Suprapubic skin (tissue), 4 donors: ENCODE data around the gene PRR36. TPM values are rescaled to one million over a fixed set of nuclear protein-coding genes. Genes with fewer than 3 reads are reported as not detected.
"Not testable (repeated sequence)": the region's sequence is repeated elsewhere in the genome, so short reads cannot be mapped to it uniquely, and the experiment has no call there.

Source experiments
- DNase-seq, 2 donors: peaks; one replicate each; pipeline ENCODE4 v3.0.0-alpha.2; 2019; ENCODE audit warnings: low spot score in 2 of 2
- H3K27ac ChIP-seq: fragments of 200-600 bp; sonication (generic); one replicate; pipeline ENCODE4 v1.5.1; 2019
- H3K27me3 ChIP-seq: fragments of 200-600 bp; sonication (generic); one replicate; pipeline ENCODE4 v1.5.1; 2019
- H3K36me3 ChIP-seq: fragments of 200-600 bp; sonication (generic); one replicate; pipeline ENCODE4 v1.5.1; 2019
- H3K4me1 ChIP-seq: fragments of 200-600 bp; sonication (generic); one replicate; pipeline ENCODE4 v1.5.1; 2019
- H3K4me3 ChIP-seq: fragments of 200-600 bp; sonication (generic); one replicate; pipeline ENCODE4 v1.5.1; 2019; ENCODE audit warnings: mild to moderate bottlenecking
- H3K9me3 ChIP-seq: fragments of 200-600 bp; sonication (generic); one replicate; pipeline ENCODE4 v1.5.1; 2019
- CTCF ChIP-seq, 2 donors: fragments of 200-600 bp in 1 of 2; fragments of 450-650 bp in 1 of 2; sonication (generic) in 1 of 2; IDR thresholded peaks; one replicate each; pipeline ENCODE4 v1.5.1; 2016 to 2019; ENCODE audit warnings: antibody characterized with exemption in 2 of 2, mild to moderate bottlenecking in 1 of 2, moderate library complexity in 1 of 2
- EP300 ChIP-seq: sonication (generic); formaldehyde crosslinking; IDR thresholded peaks from one replicate; pipeline ENCODE4 v1.6.1; 2017; ENCODE audit warnings: antibody characterized with exemption
- POLR2A ChIP-seq, 2 donors: fragments of 450-650 bp; IDR thresholded peaks; one replicate each; pipeline ENCODE4 v1.6.1; 2017; ENCODE audit warnings: antibody characterized with exemption in 2 of 2, mild to moderate bottlenecking in 2 of 2, moderate library complexity in 2 of 2
- POLR2AphosphoS5 ChIP-seq, 3 donors: sonication (generic); formaldehyde crosslinking; IDR thresholded peaks; one replicate each; pipeline ENCODE4 v1.6.1; 2017; ENCODE audit warnings: antibody characterized with exemption in 3 of 3
- WGBS: methylation state at CpG from one replicate; pipeline ENCODE4 v1.1.5; 2018; 5-methylcytosine and 5-hydroxymethylcytosine counted together
- total RNA-seq, 4 donors: library from RNA; depleted of rRNA; stranded (reverse); fragments of >200 nt; gene quantifications; one replicate each; pipeline ENCODE4 v1.1.0, GENCODE V29; 2016

The PRR36 gene
- total RNA-seq, 4 donors from 2014 or later = 0.26 to 1.1 (median 0.74) TPM

DNA sequence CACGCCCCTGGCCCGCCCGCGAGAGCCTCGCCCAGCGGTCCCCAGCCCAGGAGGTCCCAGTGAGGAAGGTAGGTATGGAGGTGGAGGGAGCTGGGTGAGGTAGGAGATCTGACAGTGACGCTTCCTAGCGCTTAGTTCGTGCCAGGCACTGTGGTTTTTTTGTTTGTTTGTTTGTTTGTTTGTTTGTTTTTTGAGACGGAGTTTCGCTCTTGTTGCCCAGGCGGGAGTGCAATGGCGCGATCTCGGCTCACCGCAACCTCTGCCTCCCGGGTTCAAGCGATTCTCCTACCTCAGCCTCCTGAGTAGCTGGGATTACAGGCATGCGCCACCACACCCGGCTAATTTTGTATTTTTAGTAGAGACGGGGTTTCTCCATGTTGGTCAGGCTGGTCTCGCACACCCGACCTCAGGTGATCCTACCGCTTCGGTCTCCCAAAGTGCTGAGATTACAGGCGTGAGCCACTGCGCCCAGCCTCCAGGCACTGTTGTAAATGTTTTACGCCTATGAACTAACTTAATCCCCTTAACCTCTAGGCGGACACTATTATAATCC is 43.9 kb upstream of the PRR36 start:
- Histone ChIP-seq H3K36me3 (peaks cover 16% of the 10 kb centered on the region), H3K4me3 (peak overlapping the region; percentile 45), H3K27me3 (peaks cover 50% of the 10 kb centered on the region), H3K4me1 (peaks cover 68% of the 10 kb centered on the region)
- not testable (repeated sequence) for H3K9me3 ChIP-seq, H3K27ac ChIP-seq, DNase-seq
- WGBS = 32% methylated on average over 29 of the region's 29 CpGs
- peak in 1 of 2 donors; percentile 4 for TF ChIP-seq CTCF (IDR thresholded peaks at IDR 0.05)

- H3K4me3 ChIP-seq = peak overlapping the region; percentile 45
- TF ChIP-seq POLR2A (IDR thresholded peaks at IDR 0.05) = no peak
- peak; percentile 21 to 67 for TF ChIP-seq CTCF (IDR thresholded peaks at IDR 0.05)
- peaks cover 50% of the 10 kb centered on the region for H3K27me3 ChIP-seq
- no peak for DNase-seq
- H3K36me3 ChIP-seq = peaks cover 16% of the 10 kb centered on the region
- no peaks in the 10 kb centered on the region for H3K9me3 ChIP-seq
- H3K4me1 ChIP-seq = peaks cover 65% of the 10 kb centered on the region
- H3K27ac ChIP-seq = no peak overlapping the region
- under 1% methylated on average over 58 of the region's 71 CpGs for WGBS
These were observed 43.3 kb upstream of the PRR36 start for GRCh38 chr19:7917267-7918061.

DNA sequence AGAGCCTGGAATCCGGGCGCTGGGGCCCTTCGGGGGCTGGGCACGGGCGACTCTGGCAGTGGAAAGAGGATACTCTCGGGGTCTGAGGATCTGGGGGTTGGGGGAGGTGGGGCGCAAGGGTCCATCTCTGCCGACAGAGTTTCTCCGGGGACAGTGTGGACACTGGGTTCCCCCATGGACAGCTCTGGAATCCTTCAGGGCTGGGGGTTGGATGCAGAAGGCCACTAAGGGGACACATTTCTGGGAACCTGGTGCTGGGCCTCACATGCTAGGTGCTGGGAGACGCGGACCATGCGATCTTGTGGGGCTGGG is 42.7 kb upstream of the PRR36 start:
- TF ChIP-seq EP300 (no peak), CTCF (IDR thresholded peaks at IDR 0.05) (no peak), POLR2AphosphoS5 (IDR thresholded peaks at IDR 0.05) (no peak), POLR2A (IDR thresholded peaks at IDR 0.05) (no peak)
- peak in 1 of 2 donors; percentile 68 for DNase-seq
- H3K9me3 ChIP-seq = no peaks in the 10 kb centered on the region
- H3K4me3 ChIP-seq = peak overlapping the region; percentile 45
- H3K27me3 ChIP-seq = peaks cover 50% of the 10 kb centered on the region
- H3K27ac ChIP-seq = no peak overlapping the region
- H3K4me1 ChIP-seq = peaks cover 60% of the 10 kb centered on the region
- WGBS = no CpG with 5 or more reads among the region's 12 CpGs
- peaks cover 16% of the 10 kb centered on the region for H3K36me3 ChIP-seq

DNA sequence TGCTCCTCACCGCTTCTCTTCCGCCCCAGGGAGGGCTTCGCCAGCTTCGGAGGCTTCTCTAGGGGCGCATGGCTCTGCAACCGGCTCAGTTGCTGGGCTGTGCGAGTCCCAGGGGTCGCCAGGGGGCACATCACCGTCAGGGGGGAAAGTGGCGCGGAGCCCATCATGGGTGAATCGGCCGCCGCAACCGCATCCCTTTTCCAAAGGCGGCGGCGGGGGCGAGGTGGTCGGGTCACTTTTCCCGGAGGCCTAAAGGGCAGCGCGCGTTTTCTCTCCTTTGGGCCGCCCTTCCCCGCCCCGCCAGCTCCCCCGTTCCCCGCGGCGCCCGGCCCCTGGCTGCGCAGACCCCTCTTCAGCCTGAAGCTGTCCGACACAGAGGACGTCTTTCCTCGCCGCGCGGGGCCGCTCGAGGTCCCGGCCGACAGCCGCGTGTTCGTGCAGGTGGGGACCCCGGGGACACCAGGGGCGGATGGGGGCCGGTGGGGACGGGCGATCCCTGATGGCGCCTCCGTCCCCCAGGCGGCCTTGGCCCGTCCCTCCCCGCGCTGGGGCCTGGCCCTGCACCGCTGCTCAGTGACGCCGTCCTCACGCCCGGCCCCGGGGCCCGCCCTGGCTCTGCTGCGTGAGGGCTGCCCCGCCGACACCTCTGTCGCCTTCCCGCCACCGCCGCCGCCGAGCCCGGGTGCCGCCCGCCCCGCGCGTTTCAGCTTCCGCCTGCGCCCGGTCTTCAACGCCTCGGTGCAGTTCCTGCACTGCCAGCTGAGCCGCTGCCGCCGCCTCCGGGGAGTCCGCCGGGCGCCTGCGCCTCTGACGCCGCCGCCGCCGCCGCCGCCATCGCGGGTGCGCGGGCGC is 42.1 kb upstream of the PRR36 start:
- Histone ChIP-seq H3K27me3 (peaks cover 50% of the 10 kb centered on the region), H3K36me3 (peaks cover 21% of the 10 kb centered on the region), H3K27ac (no peak overlapping the region), H3K4me3 (peak overlapping the region; percentile 45), H3K4me1 (peaks cover 58% of the 10 kb centered on the region), H3K9me3 (no peaks in the 10 kb centered on the region)
- DNase-seq = peak in 1 of 2 donors; percentile 71
- TF ChIP-seq POLR2A (IDR thresholded peaks at IDR 0.05) = no peak
- TF ChIP-seq EP300 = no peak
- TF ChIP-seq CTCF (IDR thresholded peaks at IDR 0.05) = no peak
- TF ChIP-seq POLR2AphosphoS5 (IDR thresholded peaks at IDR 0.05) = no peak
- 0% methylated on average over 2 of the region's 104 CpGs for WGBS
